Fibroblast of pulmonary artery (primary cell): ENCODE measurements around the gene RALGPS2.

Source experiments
- DNase-seq: peaks from one replicate; pipeline ENCODE4 v3.0.0-alpha.2; 2010; ENCODE audit warnings: low read depth
- H3K4me3 ChIP-seq: replicated peaks from 2 replicates; pipeline ENCODE4 v1.5.1; 2011; ENCODE audit warnings: low read depth, mild to moderate bottlenecking, control low read depth, low read length, moderate library complexity
- CTCF ChIP-seq: IDR thresholded peaks from 2 replicates; pipeline ENCODE4 v1.5.1; 2011; ENCODE audit warnings: mild to moderate bottlenecking, control low read depth, low read length, inconsistent platforms; ENCODE audit errors: missing control alignments

The RALGPS2 gene

GRCh38 chr1:178954325-178954690 is 229.3 kb downstream of the RALGPS2 start:
- no peak for TF ChIP-seq CTCF
- no peak overlapping the region for H3K4me3 ChIP-seq
- no peak for DNase-seq

DNA sequence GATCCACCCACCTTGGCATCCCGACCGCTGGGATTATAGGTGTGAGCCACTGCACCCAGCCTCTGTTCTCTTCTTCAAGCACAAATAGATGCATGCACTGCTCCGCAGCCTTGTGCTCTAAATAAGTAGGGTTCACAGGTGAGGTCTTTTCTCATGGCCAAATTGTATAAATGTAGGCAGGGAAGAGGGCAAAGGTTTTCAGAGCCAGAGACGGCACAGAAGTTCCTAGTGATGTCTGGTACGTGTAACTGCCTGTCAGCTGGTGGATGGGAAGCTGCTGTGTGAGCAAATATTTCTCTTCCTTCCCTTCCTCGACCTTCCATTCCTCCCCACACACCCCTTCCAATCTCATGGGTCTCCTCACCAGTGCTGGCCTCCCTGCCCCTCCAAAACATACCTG is 229.9 kb downstream of the RALGPS2 start:
- no peak for DNase-seq
- TF ChIP-seq CTCF = no peak
- no peak overlapping the region for H3K4me3 ChIP-seq

GRCh38 chr1:178955391-178955954 is 230.4 kb downstream of the RALGPS2 start:
- no peak for TF ChIP-seq CTCF
- no peak for DNase-seq
- H3K4me3 ChIP-seq = no peak overlapping the region

- H3K4me3 ChIP-seq = no peak overlapping the region
- no peak for DNase-seq
- no peak for TF ChIP-seq CTCF
These were observed 233.4 kb downstream of the RALGPS2 start for GRCh38 chr1:178958491-178958890.

GRCh38 chr1:178959543-178960460 is 234.8 kb downstream of the RALGPS2 start:
- TF ChIP-seq CTCF = no peak
- DNase-seq = no peak
- H3K4me3 ChIP-seq = no peak overlapping the region

GRCh38 chr1:178960482-178961240 is 235.6 kb downstream of the RALGPS2 start:
- no peak for DNase-seq
- H3K4me3 ChIP-seq = no peak overlapping the region
- no peak for TF ChIP-seq CTCF
